Endodermal cell (in vitro differentiated cells): ENCODE results near the gene OR6C6. TPM values are rescaled to one million over a fixed set of nuclear protein-coding genes. Genes with fewer than 3 reads are reported as not detected.

Experiments used
- DNase-seq: peaks from one replicate; pipeline ENCODE4 v3.0.0-alpha.2; 2017
- H3K27ac ChIP-seq: 2 replicates; pipeline ENCODE4 v1.5.1; 2013; ENCODE audit warnings: mild to moderate bottlenecking, low read depth, low read length, moderate library complexity
- H3K27me3 ChIP-seq: 2 replicates; pipeline ENCODE4 v1.6.1; 2013; ENCODE audit warnings: mild to moderate bottlenecking, low read length, moderate library complexity; ENCODE audit not compliant: insufficient read depth, control insufficient read depth, poor library complexity, severe bottlenecking
- H3K36me3 ChIP-seq: 2 replicates; pipeline ENCODE4 v1.7.0; 2013; ENCODE audit warnings: mild to moderate bottlenecking, low read length, moderate library complexity; ENCODE audit not compliant: control insufficient read depth, insufficient read depth
- H3K4me1 ChIP-seq: one replicate; pipeline ENCODE4 v1.7.0; 2013; ENCODE audit warnings: low read length; ENCODE audit not compliant: control insufficient read depth, insufficient read depth
- H3K4me3 ChIP-seq: 2 replicates; pipeline ENCODE4 v1.5.1; 2013; ENCODE audit warnings: mild to moderate bottlenecking, low read length, moderate library complexity
- H3K9ac ChIP-seq: 2 replicates; pipeline ENCODE4 v1.6.1; 2013; ENCODE audit warnings: mild to moderate bottlenecking, low read length, moderate library complexity; ENCODE audit not compliant: poor library complexity, severe bottlenecking; ENCODE audit errors: extremely low read depth
- H3K9me3 ChIP-seq: 2 replicates; pipeline ENCODE4 v1.6.1; 2013; ENCODE audit warnings: mild to moderate bottlenecking, low read length, moderate library complexity; ENCODE audit not compliant: control insufficient read depth
- H3K27ac Mint-ChIP-seq: 2 replicates; pipeline ENCODE4 v1.8.0; 2020; ENCODE audit warnings: mixed read lengths
- H3K27me3 Mint-ChIP-seq: 2 replicates; pipeline ENCODE4 v1.8.0; 2021; ENCODE audit warnings: mild to moderate bottlenecking, mixed read lengths; ENCODE audit not compliant: insufficient read depth
- H3K36me3 Mint-ChIP-seq: 2 replicates; pipeline ENCODE4 v1.8.0; 2020; ENCODE audit warnings: low read depth, mixed read lengths
- H3K4me1 Mint-ChIP-seq: 2 replicates; pipeline ENCODE4 v1.8.0; 2020; ENCODE audit warnings: mixed read lengths
- H3K4me3 Mint-ChIP-seq: 2 replicates; pipeline ENCODE4 v1.8.0; 2020; ENCODE audit warnings: mild to moderate bottlenecking, moderate library complexity, mixed read lengths
- H3K9me3 Mint-ChIP-seq: 2 replicates; pipeline ENCODE4 v1.8.0; 2020; ENCODE audit warnings: mild to moderate bottlenecking, mixed read lengths
- CTCF ChIP-seq: fragments of 200-600 bp; sonication (generic); conservative IDR thresholded peaks from 2 replicates; pipeline ENCODE4 v1.5.0; 2021; ENCODE audit warnings: antibody characterized with exemption, mild to moderate bottlenecking
- WGBS, 2 experiments: methylation state at CpG; one replicate each; pipeline versions ENCODE4 v1.1.5 to v1.1.7; 2013; ENCODE audit warnings: missing lambda C conversion rate in 2 of 2, mixed read lengths in 1 of 2; ENCODE audit not compliant: insufficient coverage in 1 of 2, insufficient read length in 1 of 2; 5-methylcytosine and 5-hydroxymethylcytosine counted together
- total RNA-seq, 2 donors: library from RNA; stranded (reverse); fragmentation: NEBNext Ultra II Directional in 1 of 2; extraction: Animal tissue kit (Norgen Biotek cat#: 25700) in 1 of 2; gene quantifications; 2 replicates in 1 of 2; 3 replicates in 1 of 2; pipeline ENCODE4 v1.2.1, GENCODE V29; 2021

OR6C6 gene
- total RNA-seq, 2 donors from 2014 or later, result not detected

- no peak for TF ChIP-seq CTCF
- Histone ChIP-seq H3K27me3 (no peaks in the 10 kb centered on the region), H3K9me3 (no peaks in the 10 kb centered on the region), H3K4me3 (no peak within 1 kb of the TSS), H3K36me3 (no peaks in the 10 kb centered on the region), H3K9ac (no peak within 1 kb of the TSS), H3K4me1 (no peaks in the 10 kb centered on the region), H3K27ac (no peak within 1 kb of the TSS)
- Mint-ChIP-seq H3K36me3 (no peaks in the 10 kb centered on the region), H3K4me1 (no peaks in the 10 kb centered on the region), H3K9me3 (no peaks in the 10 kb centered on the region), H3K4me3 (no peak within 1 kb of the TSS), H3K27me3 (no peaks in the 10 kb centered on the region), H3K27ac (no peak within 1 kb of the TSS)
- 100% methylated on average over 1 of the region's 3 CpGs; no CpG with 5 or more reads in 1 of the 2 experiments for WGBS, 2 experiments
- DNase-seq, result no peak
Measured at GRCh38 chr12:55244309-55244708, 52.1 kb downstream of the OR6C6 start, which contains the start of gene OR6C74. Gene OR6C74, plus strand, starts transcription at chr12:55244609. Its CDS starts 2,679 bp downstream, at chr12:55247288.

Other genes with a start within 250 kb of the OR6C6 start
- gene OR9K2, start 170.2 kb downstream of the OR6C6 start, total RNA-seq, result not detected
- gene OR10A7, start 75.5 kb downstream of the OR6C6 start, total RNA-seq, result not detected
- gene OR6C74, start 52.0 kb downstream of the OR6C6 start, total RNA-seq, result not detected
- not detected for gene OR6C1, start 17.8 kb upstream of the OR6C6 start, total RNA-seq
- gene OR6C3, start 34.2 kb upstream of the OR6C6 start, total RNA-seq, result not detected
- not detected for gene OR6C75, start 66.4 kb upstream of the OR6C6 start, total RNA-seq
- not detected for gene OR6C65, start 104.0 kb upstream of the OR6C6 start, total RNA-seq
- gene OR6C76, start 129.7 kb upstream of the OR6C6 start, total RNA-seq, result not detected
- gene OR6C2, start 147.5 kb upstream of the OR6C6 start, total RNA-seq, result not detected
- not detected for gene OR6C70, start 173.6 kb upstream of the OR6C6 start, total RNA-seq
- gene OR6C68, start 195.8 kb upstream of the OR6C6 start, total RNA-seq, result not detected